ENCODE results near the gene VAMP2.

Gene VAMP2

GRCh38 chr17:8153957-8154607, 8.7 kb downstream of the VAMP2 start:
- peak; percentile 18 to 47 for DNase-seq

GRCh38 chr17:8153525-8153956, 9.2 kb downstream of the VAMP2 start:
- no peak for DNase-seq

GRCh38 chr17:8153031-8153451, 9.7 kb downstream of the VAMP2 start:
- DNase-seq, result no peak

- DNase-seq, result peak; percentile 90 to 98
Measured at GRCh38 chr17:8152112-8152775, 10.5 kb downstream of the VAMP2 start, which contains the start of gene PER1. PER1 (minus strand) TSS chr17:8152404; CDS start chr17:8150706, 1,698 bp downstream.

- DNase-seq, result peak in 1 of 2 experiments; percentile 13
Measured at GRCh38 chr17:8151641-8152111, 11.1 kb downstream of the VAMP2 start.

- DNase-seq, result peak; percentile 51 to 75
Measured at GRCh38 chr17:8151120-8151640, 11.6 kb downstream of the VAMP2 start.

GRCh38 chr17:8150194-8151119, 12.3 kb downstream of the VAMP2 start:
- no peak for DNase-seq

- DNase-seq, result no peak
Measured at GRCh38 chr17:8149419-8150193, 13.1 kb downstream of the VAMP2 start.

- DNase-seq, result no peak
Measured at GRCh38 chr17:8148560-8148959, 14.2 kb downstream of the VAMP2 start.

- no peak for DNase-seq
Measured at GRCh38 chr17:8147805-8148404, 14.8 kb downstream of the VAMP2 start.

- no peak for DNase-seq
Measured at GRCh38 chr17:8147141-8147804, 15.5 kb downstream of the VAMP2 start.

- no peak for DNase-seq
Measured at GRCh38 chr17:8146381-8147140, 16.2 kb downstream of the VAMP2 start.

- DNase-seq, result no peak
Measured at GRCh38 chr17:8145811-8146210, 16.9 kb downstream of the VAMP2 start.

GRCh38 chr17:8144401-8145231, 18.1 kb downstream of the VAMP2 start:
- DNase-seq, result no peak

GRCh38 chr17:8143581-8144400, 19.0 kb downstream of the VAMP2 start:
- no peak for DNase-seq

- no peak for DNase-seq
Measured at GRCh38 chr17:8142887-8143580, 19.7 kb downstream of the VAMP2 start.

- no peak for DNase-seq
Measured at GRCh38 chr17:8142158-8142886, 20.4 kb downstream of the VAMP2 start.
